SK-N-MC (cell line): ENCODE measurements around the gene VSTM2B.

Source experiments
- EZH2 ChIP-seq: fragments of 200-600 bp; sonication (generic); IDR thresholded peaks from one replicate; pipeline ENCODE4 v1.6.1; 2017; ENCODE audit warnings: antibody characterized with exemption
- FOXP2 ChIP-seq: optimal IDR thresholded peaks from 2 replicates; pipeline ENCODE3; 2011; ENCODE audit warnings: mild to moderate bottlenecking, moderate library complexity; ENCODE audit not compliant: insufficient read depth; ENCODE audit errors: extremely low read length, control extremely low read depth
- POLR2AphosphoS5 ChIP-seq: IDR thresholded peaks from 2 replicates; pipeline ENCODE4 v1.6.1; 2012; ENCODE audit warnings: mild to moderate bottlenecking, low read depth, low read length, borderline replicate concordance

DNA sequence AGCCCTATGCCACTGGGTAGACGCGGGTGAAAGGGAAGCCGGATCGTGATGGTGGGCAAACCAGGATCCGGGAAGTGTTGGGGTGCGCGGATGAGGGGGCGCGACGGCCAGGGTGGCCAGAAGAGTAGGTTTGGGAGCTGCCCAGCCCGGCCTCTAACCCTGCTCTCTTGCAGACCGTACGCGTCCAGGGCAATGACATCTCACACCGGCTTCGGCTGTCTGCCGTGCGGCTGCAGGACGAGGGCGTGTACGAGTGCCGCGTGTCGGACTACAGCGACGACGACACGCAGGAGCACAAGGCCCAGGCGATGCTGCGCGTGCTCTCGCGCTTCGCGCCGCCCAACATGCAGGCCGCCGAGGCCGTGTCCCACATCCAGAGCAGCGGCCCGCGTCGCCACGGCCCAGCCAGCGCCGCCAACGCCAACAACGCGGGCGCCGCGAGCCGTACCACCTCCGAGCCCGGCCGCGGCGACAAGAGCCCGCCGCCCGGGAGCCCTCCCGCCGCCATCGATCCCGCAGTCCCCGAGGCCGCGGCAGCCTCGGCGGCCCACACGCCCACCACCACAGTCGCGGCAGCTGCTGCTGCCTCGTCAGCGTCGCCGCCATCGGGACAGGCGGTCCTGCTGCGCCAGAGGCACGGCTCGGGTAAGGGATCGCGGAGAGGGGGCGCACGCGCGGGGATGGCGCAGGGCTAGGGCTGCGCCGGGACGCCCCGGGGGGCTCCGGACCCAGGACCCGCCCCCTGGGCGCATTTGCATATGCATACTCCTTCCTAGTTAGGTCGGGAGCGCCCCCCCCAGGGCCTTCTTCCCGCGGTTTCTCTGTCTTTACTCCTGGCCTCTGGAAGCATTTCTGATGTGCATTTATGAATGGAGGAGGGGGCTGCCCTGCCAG lies 4.1 kb downstream of the VSTM2B start:
- no peak for TF ChIP-seq EZH2
- TF ChIP-seq FOXP2, result no peak
- no peak for TF ChIP-seq POLR2AphosphoS5
